Astrocyte of the spinal cord (primary cell): ENCODE data around the gene RBP3.

Experiments
- DNase-seq: peaks from one replicate; pipeline ENCODE4 v3.0.0; 2011; ENCODE audit warnings: low read depth, low spot score
- H3K4me3 ChIP-seq: 2 replicates; pipeline ENCODE4 v1.5.1; 2011; ENCODE audit warnings: low read depth, mild to moderate bottlenecking, low read length, moderate library complexity
- CTCF ChIP-seq: IDR thresholded peaks from 2 replicates; pipeline ENCODE4 v1.5.1; 2012; ENCODE audit warnings: low read depth, mild to moderate bottlenecking, low read length, inconsistent platforms
- in situ Hi-C: cut with HindIII; loops from 2 replicates; pipeline ENCODE4 v1.10.0; 2017; ENCODE audit warnings: low sequenced_read_pairs

RBP3 gene

GRCh38 chr10:47333532-47333931, 14.6 kb upstream of the RBP3 start:
- no peak for DNase-seq
- no peak overlapping the region for H3K4me3 ChIP-seq
- no peak for TF ChIP-seq CTCF
- in situ Hi-C loops: no loop called here

GRCh38 chr10:47334466-47335295, 13.5 kb upstream of the RBP3 start:
- DNase-seq: no peak
- TF ChIP-seq CTCF: no peak
- no peak overlapping the region for H3K4me3 ChIP-seq
- in situ Hi-C loops: no loop called here

- TF ChIP-seq CTCF: no peak
- DNase-seq: no peak
- in situ Hi-C loops: no loop called here
- no peak overlapping the region for H3K4me3 ChIP-seq
These were observed 12.3 kb upstream of the RBP3 start for GRCh38 chr10:47335906-47336305.

- TF ChIP-seq CTCF: no peak
- DNase-seq: peak; percentile 67
- in situ Hi-C loops: no loop called here
- H3K4me3 ChIP-seq: no peak overlapping the region
These were observed 11.6 kb upstream of the RBP3 start for GRCh38 chr10:47336387-47337134.

GRCh38 chr10:47337310-47337709, 10.9 kb upstream of the RBP3 start:
- no peak overlapping the region for H3K4me3 ChIP-seq
- TF ChIP-seq CTCF: no peak
- in situ Hi-C loops: no loop called here
- no peak for DNase-seq

GRCh38 chr10:47339186-47339735, 8.9 kb upstream of the RBP3 start:
- TF ChIP-seq CTCF: no peak
- DNase-seq: no peak
- in situ Hi-C loops: no loop called here
- no peak overlapping the region for H3K4me3 ChIP-seq
